H1 (cell line): ENCODE data around the gene CHST11. TPM values are rescaled to one million over a fixed set of nuclear protein-coding genes. Genes with fewer than 3 reads are reported as not detected.

ENCODE experiments used
- CEBPB ChIP-seq: IDR thresholded peaks from 2 replicates; pipeline ENCODE4 v1.6.1; 2012; ENCODE audit warnings: low read depth, low read length
- NRF1 ChIP-seq: IDR thresholded peaks from 2 replicates; pipeline ENCODE4 v1.6.1; 2011; ENCODE audit warnings: mild to moderate bottlenecking, low read depth, low read length, improper control_type of control experiment
- polyA plus RNA-seq, 7 experiments: library from polyadenylated mRNA; depleted of rRNA in 3 of 7; stranded (reverse) in 5 of 7; unstranded in 2 of 7; fragments of >200 nt in 5 of 7; fragments of 200-250 nt in 2 of 7; gene quantifications; 1 replicate in 5 of 7; 2 replicates in 1 of 7; 4 replicates in 1 of 7; pipeline versions ENCODE4 v1.2.1 to v1.2.3, GENCODE V29; 2011 to 2013; ENCODE audit warnings: missing spikeins in 2 of 7, mixed read lengths in 2 of 7
- total RNA-seq: library from RNA; stranded (reverse); fragmentation: NEBNext Ultra II Directional; extraction: Animal tissue kit (Norgen Biotek cat#: 25700); gene quantifications from 2 replicates; pipeline ENCODE4 v1.2.1, GENCODE V29; 2021

CHST11 gene
- total and polyA plus RNA-seq, 2 of the 8 experiments (the other 6 are each of a cell fraction or from before 2014, with no cell fraction given) = 14.4 to 20.8 TPM

DNA sequence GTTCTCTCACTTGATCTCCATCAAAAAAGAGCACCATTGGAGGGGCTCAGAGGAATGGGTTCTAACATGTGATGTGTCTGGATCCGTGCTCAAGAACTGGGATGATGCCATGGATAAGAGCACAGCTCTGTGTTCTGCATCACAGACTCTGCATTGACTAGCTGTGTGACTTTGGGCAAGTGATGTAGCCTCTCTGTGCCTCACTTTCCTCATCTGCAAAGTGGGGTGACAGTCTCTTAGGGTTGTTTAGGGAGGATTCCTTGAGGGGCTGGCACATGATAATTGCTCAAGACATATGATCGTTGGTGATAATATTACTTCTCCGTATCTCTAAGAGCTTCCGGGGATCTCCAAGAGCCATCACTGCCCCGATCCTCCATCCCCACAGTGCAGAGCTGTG, 202.3 kb downstream of the CHST11 start (continued):
- TF ChIP-seq NRF1 (no peak), CEBPB (no peak)
- TF ChIP-seq, all 59 proteins: peak for 0
